Muscle layer of colon (tissue), 2 donors: ENCODE data around the gene TRABD2B.

ENCODE experiments used
- H3K27ac ChIP-seq: one replicate; pipeline ENCODE4 v1.7.0; 2013; ENCODE audit warnings: low read depth, mild to moderate bottlenecking, low read length, moderate library complexity
- H3K27me3 ChIP-seq, 2 donors: one replicate each; pipeline ENCODE4 v1.7.0; 2013; ENCODE audit warnings: low read length in 2 of 2, mild to moderate bottlenecking in 2 of 2; ENCODE audit not compliant: insufficient read depth in 2 of 2, control insufficient read depth in 1 of 2
- H3K36me3 ChIP-seq: one replicate; pipeline ENCODE4 v1.7.0; 2013; ENCODE audit warnings: mild to moderate bottlenecking, low read length; ENCODE audit not compliant: insufficient read depth
- H3K4me1 ChIP-seq: one replicate; pipeline ENCODE4 v1.7.0; 2013; ENCODE audit warnings: mild to moderate bottlenecking, low read length; ENCODE audit not compliant: insufficient read depth
- H3K4me3 ChIP-seq, 2 donors: one replicate each; pipeline ENCODE4 v1.7.0; 2013; ENCODE audit warnings: low read length in 2 of 2, low read depth in 1 of 2, mild to moderate bottlenecking in 1 of 2, moderate library complexity in 1 of 2
- H3K9ac ChIP-seq: one replicate; pipeline ENCODE4 v1.7.0; 2013; ENCODE audit warnings: low read length
- H3K9me3 ChIP-seq: one replicate; pipeline ENCODE4 v1.7.0; 2013; ENCODE audit warnings: mild to moderate bottlenecking, low read length
- donor health status: abdominal sarcoma.
- donor health status: Adenocarcinoma of cecum.

TRABD2B gene

GRCh38 chr1:47867438-47868347 is 129.5 kb downstream of the TRABD2B start:
- no peak overlapping the region for H3K27ac ChIP-seq
- H3K27me3 ChIP-seq, result no peaks in the 10 kb centered on the region
- H3K36me3 ChIP-seq, result no peaks in the 10 kb centered on the region
- no peak overlapping the region for H3K9ac ChIP-seq
- no peaks in the 10 kb centered on the region for H3K9me3 ChIP-seq
- H3K4me1 ChIP-seq, result no peaks in the 10 kb centered on the region
- no peak overlapping the region for H3K4me3 ChIP-seq

DNA sequence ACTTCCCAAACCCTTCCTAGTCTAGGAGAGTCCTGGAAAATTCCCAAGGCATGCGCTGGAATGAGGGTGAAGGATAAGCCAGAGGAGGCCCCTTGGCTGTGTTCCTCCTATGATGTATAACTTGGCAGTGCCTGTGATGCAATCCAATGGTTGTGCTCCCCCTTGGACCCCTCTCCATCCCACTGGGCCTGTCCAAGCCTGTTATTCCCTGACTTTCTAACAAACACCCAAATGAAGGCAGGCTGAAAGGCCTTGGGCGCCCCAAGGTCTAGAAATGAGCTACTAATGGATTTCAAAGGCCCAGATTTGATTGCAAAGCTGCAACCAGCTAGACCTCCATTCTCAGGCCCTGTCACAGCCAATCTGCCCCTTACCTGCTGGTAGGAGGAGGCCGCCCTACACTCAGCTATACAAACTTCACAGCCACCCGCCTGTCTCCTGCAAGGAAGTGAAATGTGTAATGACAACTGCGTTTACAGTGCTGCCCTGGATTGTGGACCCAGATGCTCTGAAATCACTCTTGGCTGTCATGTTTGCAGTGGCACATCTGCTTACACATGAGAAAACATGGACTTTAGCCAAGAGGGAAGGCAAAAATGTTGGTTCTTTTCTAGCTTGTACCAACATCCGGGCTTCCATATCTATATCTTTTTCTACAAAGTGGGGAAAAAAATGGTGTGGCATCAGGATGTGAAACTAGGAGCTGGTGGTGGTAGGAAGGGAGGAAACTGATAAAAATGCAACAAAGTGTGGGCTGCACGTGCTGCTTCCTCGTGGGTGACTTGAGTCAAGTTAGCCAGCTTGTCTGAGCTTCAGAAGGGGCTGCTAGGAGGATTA is 130.4 kb downstream of the TRABD2B start:
- no peak overlapping the region for H3K4me3 ChIP-seq
- no peaks in the 10 kb centered on the region for H3K4me1 ChIP-seq
- H3K9ac ChIP-seq, result no peak overlapping the region
- peaks cover 2% of the 10 kb centered on the region for H3K9me3 ChIP-seq
- no peaks in the 10 kb centered on the region for H3K27me3 ChIP-seq
- H3K36me3 ChIP-seq, result no peaks in the 10 kb centered on the region
- no peak overlapping the region for H3K27ac ChIP-seq

DNA sequence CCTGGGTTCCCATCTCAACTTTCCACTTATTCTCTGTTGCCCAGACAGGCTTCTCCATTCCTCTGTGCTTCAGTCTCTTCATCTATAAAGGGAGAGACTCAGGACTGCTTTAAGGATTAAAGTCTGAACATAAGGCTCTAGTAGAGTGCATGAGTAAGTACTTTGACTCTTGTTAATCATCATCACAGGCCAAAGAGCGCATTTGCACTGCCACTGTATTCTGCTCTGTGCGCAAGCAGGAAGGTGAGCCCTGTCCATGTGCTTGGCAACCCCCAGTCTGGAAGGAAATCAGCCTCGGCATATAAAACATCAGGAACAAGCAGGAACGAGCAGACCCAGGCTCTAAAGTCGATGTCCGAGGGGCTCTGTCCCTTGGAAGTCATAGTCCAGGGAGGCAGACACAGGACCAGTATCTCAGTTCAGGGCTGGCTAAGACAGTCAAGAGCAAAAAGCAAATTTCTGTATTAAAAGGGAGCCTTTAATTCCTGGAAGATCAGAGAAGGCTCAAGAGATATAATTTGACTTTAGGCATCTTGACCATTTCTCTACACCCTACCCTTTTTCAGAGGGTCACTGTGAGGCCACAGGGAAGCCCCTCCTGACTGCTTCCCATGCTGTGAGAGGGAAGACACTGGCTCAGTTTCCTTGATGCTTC is 131.2 kb downstream of the TRABD2B start:
- H3K36me3 ChIP-seq, result no peaks in the 10 kb centered on the region
- no peak overlapping the region for H3K27ac ChIP-seq
- no peaks in the 10 kb centered on the region for H3K27me3 ChIP-seq
- peaks cover 7% of the 10 kb centered on the region for H3K9me3 ChIP-seq
- no peaks in the 10 kb centered on the region for H3K4me1 ChIP-seq
- no peak overlapping the region for H3K4me3 ChIP-seq
- no peak overlapping the region for H3K9ac ChIP-seq

GRCh38 chr1:47859092-47859743 is 138.0 kb downstream of the TRABD2B start:
- H3K27me3 ChIP-seq, result no peaks in the 10 kb centered on the region

GRCh38 chr1:47856996-47857395 is 140.2 kb downstream of the TRABD2B start:
- no peaks in the 10 kb centered on the region for H3K36me3 ChIP-seq
- H3K27ac ChIP-seq, result no peak overlapping the region
- H3K9ac ChIP-seq, result no peak overlapping the region
- H3K4me1 ChIP-seq, result no peaks in the 10 kb centered on the region
- H3K4me3 ChIP-seq, result no peak overlapping the region
- H3K27me3 ChIP-seq, result no peaks in the 10 kb centered on the region
- peaks cover 6% of the 10 kb centered on the region for H3K9me3 ChIP-seq

More at GRCh38 chr1:47859092-47859743, 138.0 kb downstream of the TRABD2B start:
- H3K9ac ChIP-seq, result no peak overlapping the region
- H3K4me3 ChIP-seq, result no peak overlapping the region
- no peaks in the 10 kb centered on the region for H3K4me1 ChIP-seq
- H3K27ac ChIP-seq, result no peak overlapping the region
- no peaks in the 10 kb centered on the region for H3K36me3 ChIP-seq
- H3K9me3 ChIP-seq, result peaks cover 7% of the 10 kb centered on the region

DNA sequence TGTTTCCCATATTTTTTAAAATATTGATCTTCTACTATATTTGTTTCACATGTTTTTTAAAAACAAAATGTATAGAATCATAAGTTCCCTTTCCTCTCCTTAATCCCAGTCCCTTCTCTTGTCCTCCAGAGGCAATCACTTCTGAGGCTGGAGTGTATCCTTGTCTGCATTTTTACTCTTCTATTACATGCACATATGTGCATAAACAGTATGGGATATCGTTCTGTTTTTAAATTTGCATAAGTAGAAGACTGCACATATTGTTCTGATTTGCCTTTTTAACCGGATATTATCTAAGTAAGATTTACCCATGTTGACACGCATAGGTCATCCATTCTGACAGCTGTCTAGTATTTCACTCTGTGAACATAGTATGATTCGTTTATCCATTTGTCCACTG is 142.0 kb downstream of the TRABD2B start:
- Histone ChIP-seq H3K27me3 (no peaks in the 10 kb centered on the region), H3K9me3 (no peaks in the 10 kb centered on the region), H3K36me3 (no peaks in the 10 kb centered on the region), H3K4me3 (no peak overlapping the region), H3K9ac (no peak overlapping the region), H3K27ac (no peak overlapping the region), H3K4me1 (no peaks in the 10 kb centered on the region)

DNA sequence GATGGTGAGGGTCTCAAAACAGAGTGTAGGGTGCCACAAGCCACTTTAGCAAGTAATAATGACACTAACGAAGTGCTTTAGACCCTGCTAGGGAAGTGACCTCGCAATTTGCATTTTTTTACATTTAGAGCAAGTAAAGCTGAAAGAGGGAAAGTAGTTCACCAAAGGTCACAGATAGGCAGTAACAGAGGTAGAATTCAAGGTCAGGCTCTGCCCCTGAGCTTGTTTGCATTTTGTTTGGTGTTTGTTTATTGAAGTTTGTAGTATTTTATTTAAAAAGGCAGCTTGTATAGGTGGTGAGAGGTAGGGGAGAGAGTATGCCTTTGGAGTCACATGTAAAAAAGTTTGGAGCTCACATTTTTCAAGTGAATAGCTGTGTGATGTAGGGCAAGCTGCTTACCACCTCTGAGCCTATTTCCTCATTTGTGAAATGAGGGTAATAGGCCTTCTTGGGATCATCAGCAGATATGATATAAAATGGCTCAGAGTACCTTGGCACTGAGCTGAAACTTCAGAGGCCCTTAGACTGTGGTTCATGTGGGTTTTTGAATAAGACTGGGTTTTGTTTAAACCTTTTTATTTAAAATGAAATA is 142.5 kb downstream of the TRABD2B start:
- Histone ChIP-seq H3K9ac (no peak overlapping the region), H3K36me3 (no peaks in the 10 kb centered on the region), H3K4me3 (no peak overlapping the region), H3K27me3 (no peaks in the 10 kb centered on the region), H3K27ac (no peak overlapping the region), H3K9me3 (no peaks in the 10 kb centered on the region), H3K4me1 (no peaks in the 10 kb centered on the region)

DNA sequence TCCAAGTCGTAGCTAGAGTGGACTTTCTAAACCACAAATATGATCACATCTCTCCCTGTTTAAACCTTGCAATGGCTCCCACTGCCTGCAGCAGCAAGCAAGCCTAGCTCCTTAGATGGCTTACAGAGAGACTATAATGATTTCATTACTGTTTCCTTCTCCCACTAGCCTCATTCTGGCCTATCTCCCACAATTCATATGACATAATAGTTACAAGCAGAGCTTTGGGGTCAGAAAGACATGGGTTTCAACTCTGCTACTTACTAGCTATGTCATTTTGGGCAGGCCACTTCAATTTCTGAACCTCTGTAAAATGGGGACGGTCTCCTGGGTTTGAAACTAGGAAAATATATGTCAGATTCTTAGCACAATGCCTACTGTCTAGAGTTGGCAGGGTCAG is 143.3 kb downstream of the TRABD2B start:
- H3K27ac ChIP-seq, result no peak overlapping the region

GRCh38 chr1:47853059-47853458 is 144.1 kb downstream of the TRABD2B start:
- Histone ChIP-seq H3K36me3 (no peaks in the 10 kb centered on the region), H3K4me3 (no peak overlapping the region), H3K27ac (no peak overlapping the region), H3K4me1 (no peaks in the 10 kb centered on the region), H3K9ac (no peak overlapping the region), H3K27me3 (no peaks in the 10 kb centered on the region), H3K9me3 (no peaks in the 10 kb centered on the region)

More for the DNA sequence above, 143.3 kb downstream of the TRABD2B start:
- no peaks in the 10 kb centered on the region for H3K4me1 ChIP-seq
- no peak overlapping the region for H3K4me3 ChIP-seq
- no peaks in the 10 kb centered on the region for H3K36me3 ChIP-seq
- H3K9ac ChIP-seq, result no peak overlapping the region
- H3K9me3 ChIP-seq, result no peaks in the 10 kb centered on the region
- no peaks in the 10 kb centered on the region for H3K27me3 ChIP-seq

DNA sequence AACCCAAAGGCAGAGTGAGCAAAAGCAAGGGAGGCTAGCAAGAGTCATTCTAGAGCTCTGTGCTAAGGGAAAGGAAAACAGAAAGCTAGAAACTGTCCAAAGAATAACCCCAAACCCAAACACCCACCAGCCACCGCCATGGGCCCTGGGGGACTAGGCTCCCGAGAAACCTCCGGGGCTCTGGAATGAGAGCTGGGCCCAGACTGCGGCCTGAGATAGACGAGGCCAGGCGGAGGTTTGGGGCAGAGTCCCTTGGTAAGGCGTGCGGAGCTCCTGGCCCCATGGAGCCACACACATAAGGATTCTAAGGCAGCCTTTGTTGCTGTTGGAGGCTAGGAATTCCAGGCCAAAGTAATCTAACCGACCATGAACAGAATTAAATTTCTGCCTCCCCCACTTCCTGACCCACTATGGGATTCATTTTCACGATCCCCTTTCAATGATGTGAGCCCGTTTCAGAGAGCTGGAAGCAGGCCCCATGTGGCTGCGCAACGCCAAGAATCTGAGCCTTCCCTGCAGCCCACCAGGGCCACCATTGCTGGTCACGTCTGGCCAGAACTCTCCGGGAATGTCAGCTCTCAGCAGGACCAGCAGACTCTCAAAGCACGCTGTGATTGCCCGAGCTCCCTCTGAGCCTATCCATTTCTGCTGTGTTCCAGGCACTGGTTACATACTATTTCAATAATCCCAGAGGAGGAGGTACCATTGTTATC is 145.0 kb downstream of the TRABD2B start:
- no peak overlapping the region for H3K4me3 ChIP-seq
- no peaks in the 10 kb centered on the region for H3K27me3 ChIP-seq
- no peak overlapping the region for H3K27ac ChIP-seq

More for the DNA sequence above, 145.0 kb downstream of the TRABD2B start:
- H3K36me3 ChIP-seq, result no peaks in the 10 kb centered on the region
- no peaks in the 10 kb centered on the region for H3K4me1 ChIP-seq
- no peak overlapping the region for H3K9ac ChIP-seq
- no peaks in the 10 kb centered on the region for H3K9me3 ChIP-seq
